ENCODE data around the gene LRP5. TPM values are rescaled to one million over a fixed set of nuclear protein-coding genes. Genes with fewer than 3 reads are reported as not detected.

Gene LRP5
- total and polyA plus RNA-seq, 9 of the 15 experiments (the other 6 are each of a cell fraction or from before 2014, with no cell fraction given), result 0.48 to 44.2 (median 13.5) TPM

GRCh38 chr11:68342459-68343158 lies 30.2 kb downstream of the LRP5 start:
- intact Hi-C loops (cut with micrococcal nuclease), result no loop called here
- 72% methylated on average over 9 of the region's 13 CpGs for WGBS (ENCODE audit: insufficient coverage, low coverage, missing lambda C conversion rate)
- Histone ChIP-seq H3K9ac (ENCODE audit: insufficient read depth in 1 of 2, low read depth in 2 of 2, low read length in 2 of 2) (peak overlapping the region in 1 of 2 experiments; percentile 60; a peak in 2 of 4 replicates), H2AFZ (ENCODE audit: low read depth, low read length) (no peak overlapping the region), H3K79me2 (ENCODE audit: control insufficient read depth, insufficient read depth, low read length) (peaks cover 54% of the 10 kb centered on the region), H3K4me2 (ENCODE audit: insufficient read depth, low read length) (no peak overlapping the region), H4K20me1 (replicated peaks; ENCODE audit: control insufficient read depth, insufficient read depth, low read length) (peaks cover 22% of the 10 kb centered on the region), H3K27me3 (ENCODE audit: control insufficient read depth in 2 of 2, insufficient read depth in 2 of 2, low read length in 2 of 2) (no peaks in the 10 kb centered on the region), H3K9me1 (ENCODE audit: control insufficient read depth, insufficient read depth, low read length) (peaks cover 3% of the 10 kb centered on the region), H3K9me3 (replicated peaks; ENCODE audit: control insufficient read depth, insufficient read depth, low read depth, low read length) (no peaks in the 10 kb centered on the region), H3K4me1 (replicated peaks in 1 of 2; ENCODE audit: control insufficient read depth in 2 of 2, insufficient read depth in 2 of 2, low read length in 2 of 2) (peaks cover 17 to 47% of the 10 kb centered on the region in 2 experiments; a peak in 4 of 5 replicates), H3K36me3 (ENCODE audit: control insufficient read depth, insufficient read depth, low read length) (peaks cover 6% of the 10 kb centered on the region; the same call in 1 of the 3 replicates), H3K27ac (ENCODE audit: extremely low read depth, low read depth, low read length) (no peak overlapping the region), H3K4me3 (no peak overlapping the region)
- TF ChIP-seq YBX1 (IDR thresholded peaks at IDR 0.05), result no peak
- no peak for TF ChIP-seq EZH2 (IDR thresholded peaks at IDR 0.05; ENCODE audit: borderline replicate concordance, low read depth, low read length)
- TF ChIP-seq CEBPB (tag; IDR thresholded peaks at IDR 0.05), result no peak
- TF ChIP-seq CBX8 (IDR thresholded peaks at IDR 0.05; ENCODE audit: borderline replicate concordance, extremely low read depth, low read depth, low read length, poor library complexity, severe bottlenecking), result no peak
- no peak for TF ChIP-seq ZBTB26 (CRISPR knock-in tag; IDR thresholded peaks at IDR 0.05)
- ChIA-PET CTCF (ENCODE audit: low intra/inter-chr PET ratio) (interaction anchor here (0.7 kb wide), 1 partner anchor 8 kb away, joined by 3 read pairs; no protein-coding TSS in a partner anchor), POLR2A (interaction anchor here (1.5 kb wide), 1 partner anchor 11 kb away, joined by 5 read pairs; no protein-coding TSS in a partner anchor)
- no peak; the same call in 2 of the 3 replicates for ATAC-seq
- in situ Hi-C loops (cut with MboI), result no loop called here
- no TSS peak for BruUV-seq (replicated peaks)
- DNase-seq (ENCODE audit: extremely low read depth in 1 of 4, low spot score in 3 of 4), result no peak
- FAIRE-seq, result no peak

All from K562 (cell line).